HCT116 (cell line): ENCODE data around the gene RTN4. TPM values are rescaled to one million over a fixed set of nuclear protein-coding genes. Genes with fewer than 3 reads are reported as not detected.

Experiments used
- ATAC-seq: fragments of 200-7000 bp; cut with Tn5 transposase; 2 replicates; pipeline ENCODE4 v1.9.1; 2020; ENCODE audit warnings: mild to moderate bottlenecking, moderate library complexity
- BruUV-seq: library from RNA; stranded (reverse); fragments of 400-500 nt; replicated peaks from 2 replicates; lab custom pipeline; 2021; lab: Mats Ljungman, UMichigan
- CTCF ChIA-PET: fragments of 300-600 bp; sonication (Branson Sonifier 250); formaldehyde crosslinking; loops from one replicate; lab custom pipeline; 2021; ENCODE audit warnings: antibody characterized with exemption; lab: Charles Lee
- POLR2A ChIA-PET: fragments of 300-600, 350-600 bp; sonication (Branson Sonifier 250); formaldehyde crosslinking; loops from one replicate; lab custom pipeline; 2021; ENCODE audit warnings: antibody characterized with exemption; lab: Charles Lee
- RAD21 ChIA-PET, 2 experiments: fragments of 300-600 bp; sonication (Branson Sonifier 250); formaldehyde crosslinking; loops; one replicate each; lab custom pipeline; 2023; ENCODE audit warnings: low total read pairs in 2 of 2; ENCODE audit not compliant: uncharacterized antibody in 2 of 2, unreplicated experiment in 2 of 2, low non-redundant PET in 1 of 2; lab: Charles Lee
- DNase-seq: peaks from one replicate; pipeline ENCODE4 v3.0.0-alpha.2; 2010; ENCODE audit warnings: low read depth, low spot score
- H2AFZ ChIP-seq: fragments of 200-600 bp; shearing (Covaris generic), sonication (generic); 2 replicates; pipeline ENCODE4 v1.6.1; 2017; ENCODE audit warnings: low read depth, mixed run types, mixed read lengths, antibody characterized with exemption, low read length; ENCODE audit not compliant: poor library complexity, severe bottlenecking
- H3K27ac ChIP-seq: 2 replicates; pipeline ENCODE4 v1.5.1; 2012; ENCODE audit warnings: low read depth, low read length
- H3K27me3 ChIP-seq: fragments of 200-600 bp; sonication (generic); 2 replicates; pipeline ENCODE4 v1.6.1; 2016; ENCODE audit warnings: mixed run types, low read length, mixed read lengths; ENCODE audit not compliant: insufficient read depth
- H3K36me3 ChIP-seq, 2 experiments: fragments of 200-500 bp in 1 of 2; fragments of 200-600 bp in 1 of 2; sonication (Bioruptor generic) in 1 of 2; sonication (generic) in 1 of 2; 2 replicates each; pipeline versions ENCODE4 v1.5.1 to v1.6.1; 2014 to 2016; ENCODE audit warnings: low read length in 2 of 2, inconsistent platforms in 1 of 2, mixed read lengths in 1 of 2, mixed run types in 1 of 2; ENCODE audit not compliant: insufficient read depth in 2 of 2, control insufficient read depth in 1 of 2
- H3K4me1 ChIP-seq, 2 experiments: fragments of 200-600 bp in 1 of 2; sonication (generic) in 1 of 2; 2 replicates each; pipeline versions ENCODE4 v1.5.1 to v1.6.1; 2012 to 2017; ENCODE audit warnings: low read length in 2 of 2, inconsistent platforms in 1 of 2, mild to moderate bottlenecking in 1 of 2, mixed read lengths in 1 of 2, mixed run types in 1 of 2, moderate library complexity in 1 of 2; ENCODE audit not compliant: insufficient read depth in 2 of 2, control insufficient read depth in 1 of 2
- H3K4me2 ChIP-seq: fragments of 200-600 bp; sonication (generic); 2 replicates; pipeline ENCODE4 v1.6.1; 2017; ENCODE audit warnings: mixed run types, low read length, mixed read lengths
- H3K4me3 ChIP-seq, 2 experiments: fragments of 200-600 bp in 1 of 2; sonication (generic) in 1 of 2; replicated peaks in 1 of 2; 2 replicates each; pipeline ENCODE4 v1.5.1; 2011 to 2016; ENCODE audit warnings: low read length in 2 of 2, control low read depth in 1 of 2, low read depth in 1 of 2, mild to moderate bottlenecking in 1 of 2, mixed read lengths in 1 of 2, mixed run types in 1 of 2
- H3K79me2 ChIP-seq: fragments of 200-600 bp; sonication (generic); 2 replicates; pipeline ENCODE4 v1.6.1; 2017; ENCODE audit warnings: mild to moderate bottlenecking, mixed run types, low read length, moderate library complexity, mixed read lengths; ENCODE audit not compliant: insufficient read depth
- H3K9ac ChIP-seq: fragments of 200-600 bp; sonication (generic); 2 replicates; pipeline ENCODE4 v1.6.1; 2016; ENCODE audit warnings: low read length, mixed read lengths
- H3K9me2 ChIP-seq: fragments of 200-600 bp; sonication (generic), shearing (Covaris generic); 2 replicates; pipeline ENCODE4 v1.6.1; 2017; ENCODE audit warnings: mixed run types, mild to moderate bottlenecking, moderate library complexity; ENCODE audit not compliant: insufficient read depth
- H3K9me3 ChIP-seq, 2 experiments: fragments of 200-500 bp in 1 of 2; fragments of 200-600 bp in 1 of 2; sonication (Bioruptor generic) in 1 of 2; sonication (generic) in 1 of 2; 2 replicates each; pipeline ENCODE4 v1.6.1; 2014 to 2017; ENCODE audit warnings: low read length in 2 of 2, mixed read lengths in 2 of 2, inconsistent platforms in 1 of 2, low read depth in 1 of 2, mild to moderate bottlenecking in 1 of 2, mixed run types in 1 of 2, moderate library complexity in 1 of 2; ENCODE audit not compliant: control insufficient read depth in 1 of 2, insufficient read depth in 1 of 2
- H4K20me1 ChIP-seq: fragments of 200-600 bp; sonication (generic), shearing (Covaris generic); 2 replicates; pipeline ENCODE4 v1.6.1; 2017; ENCODE audit warnings: mixed run types, mild to moderate bottlenecking, moderate library complexity; ENCODE audit not compliant: insufficient read depth
- CBX3 ChIP-seq: IDR thresholded peaks from 2 replicates; pipeline ENCODE4 v1.6.1; 2012; ENCODE audit warnings: low read depth
- EZH2 ChIP-seq: fragments of 200-600 bp; sonication (generic); IDR thresholded peaks from 2 replicates; pipeline ENCODE4 v1.6.1; 2017; ENCODE audit warnings: antibody characterized with exemption, mixed run types
- EZH2phosphoT487 ChIP-seq: fragments of 200-600 bp; IDR thresholded peaks from 2 replicates; pipeline ENCODE4 v1.6.1; 2018; ENCODE audit warnings: antibody characterized with exemption, borderline replicate concordance
- FOSL1 ChIP-seq: IDR thresholded peaks from 2 replicates; pipeline ENCODE4 v1.6.1; 2012; ENCODE audit warnings: low read depth
- JUND ChIP-seq: IDR thresholded peaks from 2 replicates; pipeline ENCODE4 v1.6.1; 2012
- POLR2A ChIP-seq: IDR thresholded peaks from 2 replicates; pipeline ENCODE4 v1.7.0; 2011; ENCODE audit warnings: borderline replicate concordance; ENCODE audit not compliant: insufficient read depth, insufficient read length; ENCODE audit errors: extremely low read depth
- SP1 ChIP-seq: IDR thresholded peaks from 2 replicates; pipeline ENCODE4 v1.6.1; 2012; ENCODE audit warnings: low read depth
- SRF ChIP-seq: IDR thresholded peaks from 2 replicates; pipeline ENCODE4 v1.6.1; 2012; ENCODE audit warnings: low read depth
- TCF7L2 ChIP-seq: IDR thresholded peaks from 2 replicates; pipeline ENCODE4 v1.7.0; 2011; ENCODE audit warnings: borderline replicate concordance, inconsistent platforms; ENCODE audit not compliant: insufficient read depth, insufficient read length; ENCODE audit errors: extremely low read depth
- YY1 ChIP-seq: IDR thresholded peaks from 2 replicates; pipeline ENCODE4 v1.6.1; 2011; ENCODE audit warnings: low read length, low read depth, moderate library complexity, mild to moderate bottlenecking; ENCODE audit not compliant: insufficient replicate concordance; ENCODE audit errors: extremely low read depth
- ZNF274 ChIP-seq: fragments of 200-500 bp; sonication (Bioruptor generic); IDR thresholded peaks from 2 replicates; pipeline ENCODE4 v1.6.1; 2014; ENCODE audit warnings: mild to moderate bottlenecking, low read depth, low read length, inconsistent platforms
- intact Hi-C: fragments of 100-400 bp; cut with micrococcal nuclease; formaldehyde crosslinking; loops from 2 replicates; pipeline ENCODE4 v1.10.0; 2022
- total RNA-seq: library from RNA; stranded (reverse); gene quantifications from one replicate; pipeline ENCODE4 v1.2.1, GENCODE V29; 2021; ENCODE audit not compliant: unreplicated experiment
- TF ChIP-seq, protein P1 (sequence below), 3 experiments: fragments of 200-600 bp in 1 of 3; sonication (generic) in 1 of 3; IDR thresholded peaks in 2 of 3; conservative IDR thresholded peaks in 1 of 3; 2 replicates each; pipeline ENCODE4 v1.5.1; 2012 to 2017; ENCODE audit warnings: low read depth in 2 of 3, low read length in 2 of 3, antibody characterized with exemption in 1 of 3, borderline replicate concordance in 1 of 3, control low read depth in 1 of 3, mild to moderate bottlenecking in 1 of 3, mixed read lengths in 1 of 3, mixed run types in 1 of 3, moderate library complexity in 1 of 3; ENCODE audit not compliant: insufficient read depth in 1 of 3
- TF ChIP-seq, protein P2 (sequence below): IDR thresholded peaks from 2 replicates; pipeline ENCODE4 v1.6.1; 2012; ENCODE audit warnings: low read depth
- TF ChIP-seq, protein P3 (sequence below): IDR thresholded peaks from 2 replicates; pipeline ENCODE4 v1.6.1; 2012

Gene RTN4
- total RNA-seq, 1 experiment from 2014 or later = 221 TPM

DNA sequence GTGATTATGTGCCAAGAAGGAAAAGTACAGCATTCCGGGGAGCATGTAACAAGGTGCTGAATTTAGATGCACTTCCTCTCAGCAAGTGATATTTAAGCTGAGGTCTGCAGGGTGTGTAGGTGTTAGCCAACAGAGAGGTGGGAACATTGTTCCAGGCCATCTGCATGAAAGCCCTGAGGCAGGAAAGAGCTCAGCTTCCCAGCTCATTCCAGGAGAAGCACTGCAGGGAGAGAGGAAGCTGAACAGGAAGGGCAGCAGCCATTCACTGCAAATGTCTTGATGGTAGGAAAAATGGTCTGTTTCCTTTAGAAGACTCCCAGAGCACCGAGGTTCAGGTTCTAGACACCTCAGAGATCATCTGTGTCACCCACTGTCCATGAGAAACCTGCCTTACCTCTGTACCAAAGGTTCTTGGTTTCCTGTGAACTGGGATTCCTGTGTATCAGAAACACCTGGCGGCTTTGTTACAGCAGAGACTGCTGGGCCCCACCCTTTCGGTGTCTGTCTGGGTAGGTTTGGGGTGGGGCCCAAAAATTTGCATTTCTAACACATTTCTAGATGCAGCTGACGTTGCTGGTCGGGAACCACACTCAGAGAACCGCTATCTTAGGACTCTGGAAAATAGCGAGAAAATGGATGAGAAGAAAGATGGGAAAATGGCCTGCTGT lies 84.0 kb downstream of the RTN4 start:
- TF ChIP-seq FOSL1 = no peak
- no peak for TF ChIP-seq CBX3
- no peak for TF ChIP-seq EZH2
- no TSS peak for BruUV-seq
- H3K4me2 ChIP-seq = no peak overlapping the region
- H3K9ac ChIP-seq = no peak overlapping the region
- no peak for ATAC-seq
- no peak overlapping the region for H2AFZ ChIP-seq
- POLR2A ChIA-PET = interaction anchor here (0.9 kb wide), 1 partner anchor 84 kb away, joined by 3 read pairs; the partner anchor contains the start of gene RTN4
- no peaks in the 10 kb centered on the region for H3K79me2 ChIP-seq
- no peaks in the 10 kb centered on the region for H3K9me3 ChIP-seq
- DNase-seq = no peak
- no peaks in the 10 kb centered on the region for H3K27me3 ChIP-seq
- peaks cover 0 to 5% of the 10 kb centered on the region in 2 experiments; a peak in 1 of 4 replicates for H3K4me1 ChIP-seq
- H3K9me2 ChIP-seq = no peaks in the 10 kb centered on the region
- no peak overlapping the region for H3K4me3 ChIP-seq
- H3K36me3 ChIP-seq = peaks cover 4 to 12% of the 10 kb centered on the region in 2 experiments; a peak in 2 of 4 replicates
- H3K27ac ChIP-seq = no peak overlapping the region
- H4K20me1 ChIP-seq = no peaks in the 10 kb centered on the region
- RAD21 ChIA-PET = no interaction called here
- CTCF ChIA-PET = no interaction called here
- intact Hi-C loops = no loop called here

- ChIA-PET CTCF (no interaction called here), POLR2A (no interaction called here), RAD21 (no interaction called here)
- Histone ChIP-seq H3K4me3 (no peak overlapping the region), H3K27me3 (no peaks in the 10 kb centered on the region), H3K4me2 (no peak overlapping the region), H3K9me2 (no peaks in the 10 kb centered on the region), H3K27ac (no peak overlapping the region), H4K20me1 (no peaks in the 10 kb centered on the region), H3K9me3 (no peaks in the 10 kb centered on the region), H2AFZ (no peak overlapping the region), H3K4me1 (peaks cover 0 to 5% of the 10 kb centered on the region in 2 experiments; a peak in 1 of 4 replicates), H3K79me2 (no peaks in the 10 kb centered on the region), H3K36me3 (peaks cover 2 to 6% of the 10 kb centered on the region in 2 experiments; a peak in 1 of 4 replicates), H3K9ac (no peak overlapping the region)
- intact Hi-C loops = no loop called here
- DNase-seq (no peak), ATAC-seq (no peak)
- BruUV-seq = no TSS peak
- TF ChIP-seq, protein P1, sequence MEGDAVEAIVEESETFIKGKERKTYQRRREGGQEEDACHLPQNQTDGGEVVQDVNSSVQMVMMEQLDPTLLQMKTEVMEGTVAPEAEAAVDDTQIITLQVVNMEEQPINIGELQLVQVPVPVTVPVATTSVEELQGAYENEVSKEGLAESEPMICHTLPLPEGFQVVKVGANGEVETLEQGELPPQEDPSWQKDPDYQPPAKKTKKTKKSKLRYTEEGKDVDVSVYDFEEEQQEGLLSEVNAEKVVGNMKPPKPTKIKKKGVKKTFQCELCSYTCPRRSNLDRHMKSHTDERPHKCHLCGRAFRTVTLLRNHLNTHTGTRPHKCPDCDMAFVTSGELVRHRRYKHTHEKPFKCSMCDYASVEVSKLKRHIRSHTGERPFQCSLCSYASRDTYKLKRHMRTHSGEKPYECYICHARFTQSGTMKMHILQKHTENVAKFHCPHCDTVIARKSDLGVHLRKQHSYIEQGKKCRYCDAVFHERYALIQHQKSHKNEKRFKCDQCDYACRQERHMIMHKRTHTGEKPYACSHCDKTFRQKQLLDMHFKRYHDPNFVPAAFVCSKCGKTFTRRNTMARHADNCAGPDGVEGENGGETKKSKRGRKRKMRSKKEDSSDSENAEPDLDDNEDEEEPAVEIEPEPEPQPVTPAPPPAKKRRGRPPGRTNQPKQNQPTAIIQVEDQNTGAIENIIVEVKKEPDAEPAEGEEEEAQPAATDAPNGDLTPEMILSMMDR (IDR thresholded peaks at IDR 0.05 in 2 of 3, conservative IDR thresholded peaks at IDR 0.05 in 1 of 3; ENCODE audit: borderline replicate concordance in 1 of 3, insufficient read depth in 1 of 3, low read depth in 2 of 3, low read length in 2 of 3) = no peak
- TF ChIP-seq TCF7L2 = no peak
- TF ChIP-seq POLR2A = no peak
- no peak for TF ChIP-seq JUND
- TF ChIP-seq CBX3 = no peak
- no peak for TF ChIP-seq ZNF274
- no peak for TF ChIP-seq EZH2
- TF ChIP-seq SP1 = no peak
- no peak for TF ChIP-seq YY1
- TF ChIP-seq EZH2phosphoT487 = no peak
- TF ChIP-seq SRF = no peak
- TF ChIP-seq, protein P2, sequence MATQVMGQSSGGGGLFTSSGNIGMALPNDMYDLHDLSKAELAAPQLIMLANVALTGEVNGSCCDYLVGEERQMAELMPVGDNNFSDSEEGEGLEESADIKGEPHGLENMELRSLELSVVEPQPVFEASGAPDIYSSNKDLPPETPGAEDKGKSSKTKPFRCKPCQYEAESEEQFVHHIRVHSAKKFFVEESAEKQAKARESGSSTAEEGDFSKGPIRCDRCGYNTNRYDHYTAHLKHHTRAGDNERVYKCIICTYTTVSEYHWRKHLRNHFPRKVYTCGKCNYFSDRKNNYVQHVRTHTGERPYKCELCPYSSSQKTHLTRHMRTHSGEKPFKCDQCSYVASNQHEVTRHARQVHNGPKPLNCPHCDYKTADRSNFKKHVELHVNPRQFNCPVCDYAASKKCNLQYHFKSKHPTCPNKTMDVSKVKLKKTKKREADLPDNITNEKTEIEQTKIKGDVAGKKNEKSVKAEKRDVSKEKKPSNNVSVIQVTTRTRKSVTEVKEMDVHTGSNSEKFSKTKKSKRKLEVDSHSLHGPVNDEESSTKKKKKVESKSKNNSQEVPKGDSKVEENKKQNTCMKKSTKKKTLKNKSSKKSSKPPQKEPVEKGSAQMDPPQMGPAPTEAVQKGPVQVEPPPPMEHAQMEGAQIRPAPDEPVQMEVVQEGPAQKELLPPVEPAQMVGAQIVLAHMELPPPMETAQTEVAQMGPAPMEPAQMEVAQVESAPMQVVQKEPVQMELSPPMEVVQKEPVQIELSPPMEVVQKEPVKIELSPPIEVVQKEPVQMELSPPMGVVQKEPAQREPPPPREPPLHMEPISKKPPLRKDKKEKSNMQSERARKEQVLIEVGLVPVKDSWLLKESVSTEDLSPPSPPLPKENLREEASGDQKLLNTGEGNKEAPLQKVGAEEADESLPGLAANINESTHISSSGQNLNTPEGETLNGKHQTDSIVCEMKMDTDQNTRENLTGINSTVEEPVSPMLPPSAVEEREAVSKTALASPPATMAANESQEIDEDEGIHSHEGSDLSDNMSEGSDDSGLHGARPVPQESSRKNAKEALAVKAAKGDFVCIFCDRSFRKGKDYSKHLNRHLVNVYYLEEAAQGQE = no peak
- TF ChIP-seq, protein P3, sequence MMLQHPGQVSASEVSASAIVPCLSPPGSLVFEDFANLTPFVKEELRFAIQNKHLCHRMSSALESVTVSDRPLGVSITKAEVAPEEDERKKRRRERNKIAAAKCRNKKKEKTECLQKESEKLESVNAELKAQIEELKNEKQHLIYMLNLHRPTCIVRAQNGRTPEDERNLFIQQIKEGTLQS = no peak
- TF ChIP-seq FOSL1 = no peak
Measured at GRCh38 chr2:54965425-54965824, 84.8 kb downstream of the RTN4 start.
